B cell (primary cell): ENCODE data around the gene ALDH9A1. TPM values are rescaled to one million over a fixed set of nuclear protein-coding genes. Genes with fewer than 3 reads are reported as not detected.

Experiments used
- ATAC-seq: fragments of 200-7000 bp; cut with Tn5 transposase; one replicate; pipeline ENCODE4 v1.10.0; 2021; ENCODE audit warnings: low read depth, mild to moderate bottlenecking, moderate number of reproducible peaks, moderate library complexity
- CTCF ChIA-PET: fragments of 350-600 bp; sonication (Branson Sonifier 250); formaldehyde crosslinking; loops from one replicate; lab custom pipeline; 2021; ENCODE audit warnings: antibody characterized with exemption, inconsistent platforms; lab: Charles Lee
- POLR2A ChIA-PET: fragments of 350-600 bp; sonication (Branson Sonifier 250); formaldehyde crosslinking; loops from one replicate; lab custom pipeline; 2021; ENCODE audit warnings: antibody characterized with exemption; lab: Charles Lee
- DNase-seq: peaks from one replicate; pipeline ENCODE4 v3.0.0; 2013
- H2AFZ ChIP-seq: 2 replicates; pipeline ENCODE4 v1.6.1; 2012; ENCODE audit warnings: mild to moderate bottlenecking, low read depth, low read length; ENCODE audit not compliant: insufficient read depth, poor library complexity, severe bottlenecking
- H3K27ac ChIP-seq, 2 donors: 1 replicate in 1 of 2; 2 replicates in 1 of 2; pipeline ENCODE4 v1.5.1; 2012 to 2013; ENCODE audit warnings: low read length in 2 of 2, mild to moderate bottlenecking in 2 of 2, moderate library complexity in 1 of 2
- H3K27me3 ChIP-seq, 4 experiments: fragments of 200-600 bp in 1 of 4; sonication (generic) in 1 of 4; replicated peaks in 1 of 4; 1 replicate in 2 of 4; 2 replicates in 2 of 4; pipeline versions ENCODE4 v1.6.1 to v1.7.0; 2013 to 2016; ENCODE audit warnings: low read length in 3 of 4, mild to moderate bottlenecking in 2 of 4, mixed read lengths in 1 of 4, moderate library complexity in 1 of 4; ENCODE audit not compliant: insufficient read depth in 4 of 4, control insufficient read depth in 3 of 4; ENCODE audit errors: control extremely low read depth in 1 of 4
- H3K36me3 ChIP-seq, 2 experiments: replicated peaks in 1 of 2; 1 replicate in 1 of 2; 2 replicates in 1 of 2; pipeline versions ENCODE4 v1.6.1 to v1.7.1; 2013; ENCODE audit warnings: low read length in 1 of 2; ENCODE audit not compliant: insufficient read depth in 2 of 2, control insufficient read depth in 1 of 2; ENCODE audit errors: control extremely low read depth in 1 of 2, extremely low read depth in 1 of 2
- H3K4me1 ChIP-seq, 2 donors: fragments of 200-600 bp in 1 of 2; sonication (generic) in 1 of 2; 1 replicate in 1 of 2; 2 replicates in 1 of 2; pipeline versions ENCODE4 v1.5.1 to v1.6.1; 2013 to 2017; ENCODE audit warnings: low read length in 2 of 2; ENCODE audit not compliant: control insufficient read depth in 2 of 2, insufficient read depth in 2 of 2
- H3K4me2 ChIP-seq: replicated peaks from 2 replicates; pipeline ENCODE3; 2012; ENCODE audit warnings: mild to moderate bottlenecking, low read depth, low read length; ENCODE audit not compliant: poor library complexity, severe bottlenecking
- H3K4me3 ChIP-seq, 5 experiments: fragments of 200-600 bp in 1 of 5; sonication (generic) in 1 of 5; 1 replicate in 3 of 5; 2 replicates in 2 of 5; pipeline versions ENCODE4 v1.5.1 to v1.7.0; 2011 to 2016; ENCODE audit warnings: low read length in 4 of 5, mild to moderate bottlenecking in 4 of 5, low read depth in 2 of 5, control low read depth in 1 of 5, moderate library complexity in 1 of 5; ENCODE audit not compliant: insufficient read depth in 1 of 5; ENCODE audit errors: control extremely low read depth in 1 of 5, extremely low read depth in 1 of 5
- H3K79me2 ChIP-seq: fragments of 200-600 bp; sonication (generic); one replicate; pipeline ENCODE4 v1.6.0; 2016; ENCODE audit warnings: low read length; ENCODE audit not compliant: control insufficient read depth, insufficient read depth
- H3K9ac ChIP-seq: fragments of 200-600 bp; sonication (generic); 2 replicates; pipeline ENCODE4 v1.6.1; 2017; ENCODE audit warnings: mild to moderate bottlenecking, low read length, moderate library complexity
- H3K9me3 ChIP-seq, 3 donors: one replicate each; pipeline versions ENCODE4 v1.6.1 to v1.7.1; 2013; ENCODE audit warnings: low read length in 2 of 3; ENCODE audit not compliant: control insufficient read depth in 2 of 3, insufficient read depth in 1 of 3; ENCODE audit errors: control extremely low read depth in 1 of 3
- H4K20me1 ChIP-seq: 2 replicates; pipeline ENCODE4 v1.6.0; 2012; ENCODE audit warnings: mild to moderate bottlenecking, low read length; ENCODE audit not compliant: insufficient read depth, control insufficient read depth, poor library complexity, severe bottlenecking
- H3K27ac Mint-ChIP-seq: one replicate; pipeline ENCODE4 v1.8.0; 2021; ENCODE audit warnings: mixed read lengths
- H3K27me3 Mint-ChIP-seq: one replicate; pipeline ENCODE4 v1.8.0; 2021; ENCODE audit warnings: mixed read lengths
- H3K4me1 Mint-ChIP-seq: one replicate; pipeline ENCODE4 v1.8.0; 2021; ENCODE audit warnings: mixed read lengths
- H3K4me3 Mint-ChIP-seq: one replicate; pipeline ENCODE4 v1.8.0; 2021; ENCODE audit warnings: mixed read lengths
- H3K9me3 Mint-ChIP-seq: one replicate; pipeline ENCODE4 v1.8.0; 2022; ENCODE audit warnings: mixed read lengths; ENCODE audit not compliant: insufficient read depth
- EZH2 ChIP-seq: IDR thresholded peaks from 2 replicates; pipeline ENCODE4 v1.6.1; 2012; ENCODE audit warnings: borderline replicate concordance, low read depth, mild to moderate bottlenecking, moderate library complexity, low read length; ENCODE audit not compliant: insufficient read depth, poor library complexity, severe bottlenecking
- WGBS: methylation state at CpG from one replicate; pipeline ENCODE4 v1.1.5; 2013; ENCODE audit warnings: missing lambda C conversion rate; ENCODE audit not compliant: insufficient coverage; 5-methylcytosine and 5-hydroxymethylcytosine counted together
- intact Hi-C: fragments of 100-400 bp; cut with micrococcal nuclease; formaldehyde crosslinking; loops from one replicate; pipeline ENCODE4 v1.10.0; 2022
- polyA plus RNA-seq: library from polyadenylated mRNA; depleted of rRNA; stranded (reverse); fragments of >200 nt; gene quantifications from 2 replicates; pipeline ENCODE4 v1.2.3, GENCODE V29; 2012
- total RNA-seq, 2 donors: library from RNA; stranded (reverse); fragments of 120-200 nt in 1 of 2; gene quantifications; 1 replicate in 1 of 2; 2 replicates in 1 of 2; pipeline versions ENCODE4 v1.2.3 to v1.2.4, GENCODE V29; 2013 to 2022
- TF ChIP-seq, protein P1 (sequence below): fragments of 200-600 bp; IDR thresholded peaks from one replicate; pipeline ENCODE4 v1.8.0; 2022; ENCODE audit warnings: antibody characterized with exemption, mild to moderate bottlenecking

The ALDH9A1 gene
- total and polyA plus RNA-seq, 2 donors (not counting 1 experiment from before 2014, with no cell fraction given) = 23.5 to 37.5 TPM

GRCh38 chr1:165662186-165662585, 36.2 kb downstream of the ALDH9A1 start:
- H3K4me1 Mint-ChIP-seq = no peaks in the 10 kb centered on the region
- POLR2A ChIA-PET = no interaction called here
- H3K4me1 ChIP-seq = no peaks in the 10 kb centered on the region
- no CpG with 5 or more reads among the region's 3 CpGs for WGBS
- H3K4me3 ChIP-seq = no peak overlapping the region
- no peak overlapping the region for H3K27ac Mint-ChIP-seq
- H3K27me3 ChIP-seq = no peaks in the 10 kb centered on the region
- H3K9me3 ChIP-seq = no peaks in the 10 kb centered on the region
- peaks cover 27 to 63% of the 10 kb centered on the region in 2 experiments for H3K36me3 ChIP-seq
- no peaks in the 10 kb centered on the region for H3K9me3 Mint-ChIP-seq
- intact Hi-C loops = no loop called here
- CTCF ChIA-PET = interaction anchor here (0.9 kb wide), 1 partner anchor 60 kb away, joined by 3 read pairs; no protein-coding TSS in a partner anchor
- H4K20me1 ChIP-seq = no peaks in the 10 kb centered on the region
- ATAC-seq = no peak
- H2AFZ ChIP-seq = no peak overlapping the region
- no peak overlapping the region for H3K27ac ChIP-seq
- TF ChIP-seq, protein P1, sequence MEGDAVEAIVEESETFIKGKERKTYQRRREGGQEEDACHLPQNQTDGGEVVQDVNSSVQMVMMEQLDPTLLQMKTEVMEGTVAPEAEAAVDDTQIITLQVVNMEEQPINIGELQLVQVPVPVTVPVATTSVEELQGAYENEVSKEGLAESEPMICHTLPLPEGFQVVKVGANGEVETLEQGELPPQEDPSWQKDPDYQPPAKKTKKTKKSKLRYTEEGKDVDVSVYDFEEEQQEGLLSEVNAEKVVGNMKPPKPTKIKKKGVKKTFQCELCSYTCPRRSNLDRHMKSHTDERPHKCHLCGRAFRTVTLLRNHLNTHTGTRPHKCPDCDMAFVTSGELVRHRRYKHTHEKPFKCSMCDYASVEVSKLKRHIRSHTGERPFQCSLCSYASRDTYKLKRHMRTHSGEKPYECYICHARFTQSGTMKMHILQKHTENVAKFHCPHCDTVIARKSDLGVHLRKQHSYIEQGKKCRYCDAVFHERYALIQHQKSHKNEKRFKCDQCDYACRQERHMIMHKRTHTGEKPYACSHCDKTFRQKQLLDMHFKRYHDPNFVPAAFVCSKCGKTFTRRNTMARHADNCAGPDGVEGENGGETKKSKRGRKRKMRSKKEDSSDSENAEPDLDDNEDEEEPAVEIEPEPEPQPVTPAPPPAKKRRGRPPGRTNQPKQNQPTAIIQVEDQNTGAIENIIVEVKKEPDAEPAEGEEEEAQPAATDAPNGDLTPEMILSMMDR = no peak
- no peak overlapping the region for H3K4me2 ChIP-seq
- no peak overlapping the region for H3K4me3 Mint-ChIP-seq
- no peaks in the 10 kb centered on the region for H3K79me2 ChIP-seq
- H3K27me3 Mint-ChIP-seq = no peaks in the 10 kb centered on the region
- no peak overlapping the region for H3K9ac ChIP-seq
- no peak for DNase-seq

DNA sequence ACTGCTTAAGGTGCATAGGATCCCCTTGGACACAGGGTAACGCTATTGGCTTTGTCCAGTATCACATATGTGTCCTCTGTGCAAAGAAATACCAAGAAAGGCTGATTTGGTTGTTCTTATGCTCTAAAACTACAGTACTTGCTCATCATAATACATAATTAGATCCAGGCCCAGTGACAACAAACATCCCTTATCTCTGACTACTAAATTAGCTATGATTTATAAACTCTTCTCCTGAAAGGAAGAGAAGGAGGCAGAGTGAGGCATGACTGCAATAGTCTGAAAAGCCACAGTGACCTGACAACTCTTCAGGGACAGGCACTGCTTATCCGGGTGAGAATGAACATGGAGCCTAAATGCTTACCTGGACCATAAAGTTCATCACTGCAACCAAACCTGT, 36.7 kb downstream of the ALDH9A1 start:
- H3K27me3 Mint-ChIP-seq = no peaks in the 10 kb centered on the region
- H3K4me3 ChIP-seq = no peak overlapping the region
- no peaks in the 10 kb centered on the region for H3K79me2 ChIP-seq
- H2AFZ ChIP-seq = no peak overlapping the region
- H3K9me3 Mint-ChIP-seq = no peaks in the 10 kb centered on the region
- ChIA-PET POLR2A (no interaction called here), CTCF (no interaction called here)
- no peaks in the 10 kb centered on the region for H3K27me3 ChIP-seq
- H3K4me1 Mint-ChIP-seq = no peaks in the 10 kb centered on the region
- H3K4me3 Mint-ChIP-seq = no peak overlapping the region
- no peaks in the 10 kb centered on the region for H3K4me1 ChIP-seq
- H3K4me2 ChIP-seq = no peak overlapping the region
- DNase-seq (no peak), ATAC-seq (no peak)
- peaks cover 23 to 58% of the 10 kb centered on the region in 2 experiments for H3K36me3 ChIP-seq
- H3K27ac ChIP-seq = no peak overlapping the region
- TF ChIP-seq EZH2 = no peak
- TF ChIP-seq, protein P1 = no peak
- H3K27ac Mint-ChIP-seq = no peak overlapping the region
- intact Hi-C loops = no loop called here
- no peaks in the 10 kb centered on the region for H4K20me1 ChIP-seq
- WGBS = 100% methylated on average over 1 of the region's 2 CpGs
- H3K9me3 ChIP-seq = no peaks in the 10 kb centered on the region
- no peak overlapping the region for H3K9ac ChIP-seq
